ENCODE data around the gene YAF2.
A peak's percentile ranks its signal among the peaks of the same experiment; 100 is the strongest.
"Not testable (repeated sequence)": the region's sequence is repeated elsewhere in the genome, so short reads cannot be mapped to it uniquely, and the experiment has no call there.

YAF2 gene

DNA sequence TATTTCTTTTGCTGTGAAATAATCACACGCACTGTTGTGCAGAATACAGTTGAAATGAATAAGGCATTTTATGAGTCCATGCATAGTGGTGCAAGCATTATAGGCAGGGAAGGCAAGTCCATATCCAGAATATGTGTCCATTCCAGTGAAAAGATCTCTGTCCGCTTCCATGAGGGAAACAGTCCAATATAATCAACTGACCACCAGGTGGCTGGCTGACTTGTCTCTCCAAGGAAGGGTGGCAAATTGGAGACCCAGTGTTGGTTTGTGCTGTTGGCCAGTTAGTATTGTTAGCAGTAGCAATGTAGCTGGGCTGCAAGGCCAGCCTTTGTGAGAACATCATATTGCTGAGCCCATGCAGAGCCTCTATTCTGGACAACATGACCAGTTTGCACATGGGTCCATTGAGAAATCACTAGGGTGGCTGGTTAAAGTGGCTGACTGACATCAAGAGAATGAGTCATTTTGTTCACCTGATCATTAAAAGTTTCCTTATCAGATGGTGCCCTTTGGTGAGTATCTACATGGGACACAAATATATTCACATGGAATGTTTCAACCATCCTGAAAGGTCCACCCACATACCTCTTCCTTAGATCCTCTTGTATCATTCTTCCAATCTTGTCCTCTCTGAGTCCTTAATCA lies 17.3 kb upstream of the YAF2 start:
- H3K27ac ChIP-seq = no peak overlapping the region
- TF ChIP-seq CTCF (conservative IDR thresholded peaks at IDR 0.05) = no peak

DNA sequence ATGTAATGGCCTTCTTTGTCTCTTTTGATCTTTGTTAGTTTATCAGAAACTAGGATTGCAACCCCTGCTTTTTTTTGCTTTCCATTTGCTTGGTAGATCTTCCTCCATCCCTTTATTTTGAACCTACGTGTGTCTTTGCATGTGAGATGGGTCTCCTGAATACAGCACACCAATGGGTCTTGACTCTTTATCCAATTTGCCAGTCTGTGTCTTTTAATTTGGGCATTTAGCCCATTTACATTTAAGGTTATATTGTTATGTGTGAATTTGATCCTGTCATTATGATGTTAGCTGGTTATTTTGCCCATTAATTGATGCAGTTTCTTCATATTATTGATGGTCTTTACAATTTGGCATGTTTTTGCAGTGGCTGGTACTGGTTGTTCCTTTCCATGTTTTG lies 14.6 kb upstream of the YAF2 start:
- not testable (repeated sequence) for H3K27ac ChIP-seq

GRCh38 chr12:42249033-42249432 lies 11.0 kb upstream of the YAF2 start:
- H3K27ac ChIP-seq = not testable (repeated sequence)

GRCh38 chr12:42240131-42240750 lies 2.2 kb upstream of the YAF2 start:
- TF ChIP-seq CTCF (conservative IDR thresholded peaks at IDR 0.05) = no peak
- H3K27ac ChIP-seq = no peak overlapping the region

GRCh38 chr12:42237853-42238239 lies 202 bp downstream of the YAF2 start:
- no peak for TF ChIP-seq CTCF (conservative IDR thresholded peaks at IDR 0.05)
- H3K27ac ChIP-seq = peak overlapping the region; percentile 94

GRCh38 chr12:42237052-42237852 lies 796 bp downstream of the YAF2 start:
- H3K27ac ChIP-seq = peak overlapping the region; percentile 94

DNA sequence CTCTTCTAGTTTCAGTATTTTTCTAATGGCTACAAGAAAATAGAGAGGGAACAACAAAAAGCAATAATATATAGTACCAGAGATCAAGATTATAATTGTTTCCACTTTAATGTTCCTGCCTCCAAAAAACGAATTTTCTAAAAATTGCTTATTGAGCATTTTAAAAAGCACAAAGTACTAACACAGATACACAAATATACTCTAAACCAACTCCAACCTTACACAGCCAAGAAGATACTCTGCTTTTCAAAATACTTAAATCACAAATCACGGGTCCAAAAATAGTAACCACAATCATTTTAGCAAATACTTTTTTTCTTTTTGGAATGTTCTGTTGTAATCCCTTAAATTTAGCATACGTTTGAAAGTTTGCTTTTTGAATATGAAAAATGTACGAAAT lies 2.0 kb downstream of the YAF2 start:
- TF ChIP-seq CTCF (conservative IDR thresholded peaks at IDR 0.05) = no peak
- H3K27ac ChIP-seq = peak overlapping the region; percentile 8; the same call in 1 of the 2 replicates

More at GRCh38 chr12:42237052-42237852, 796 bp downstream of the YAF2 start:
- TF ChIP-seq CTCF (conservative IDR thresholded peaks at IDR 0.05) = peak; percentile 74

DNA sequence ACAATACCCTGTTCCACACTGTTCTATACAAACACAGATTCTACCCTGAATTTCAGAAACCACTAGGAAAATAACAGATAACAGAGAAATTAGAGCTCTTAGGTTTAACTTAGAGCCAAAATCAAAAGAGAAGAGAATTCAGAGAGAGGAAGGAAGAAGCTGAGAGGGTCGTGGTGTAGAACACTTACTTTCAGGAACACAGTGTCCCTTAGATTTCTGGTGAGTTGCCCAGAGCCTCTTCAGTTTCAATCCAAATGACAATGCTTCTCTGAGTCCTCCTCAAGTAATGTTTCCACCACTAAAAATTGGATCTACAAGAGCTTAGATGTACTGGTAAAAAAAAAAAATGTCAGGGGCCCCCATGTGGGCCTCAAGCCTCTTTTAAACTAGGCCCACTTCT lies 2.6 kb downstream of the YAF2 start:
- TF ChIP-seq CTCF (conservative IDR thresholded peaks at IDR 0.05) = no peak
- peak overlapping the region; percentile 8; the same call in 1 of the 2 replicates for H3K27ac ChIP-seq

Measured in VCaP (cell line).